ENCODE data around the gene ARHGEF16. TPM values are rescaled to one million over a fixed set of nuclear protein-coding genes. Genes with fewer than 3 reads are reported as not detected.

Gene ARHGEF16
- total RNA-seq, 1 experiment from 2014 or later = 25.1 TPM

DNA sequence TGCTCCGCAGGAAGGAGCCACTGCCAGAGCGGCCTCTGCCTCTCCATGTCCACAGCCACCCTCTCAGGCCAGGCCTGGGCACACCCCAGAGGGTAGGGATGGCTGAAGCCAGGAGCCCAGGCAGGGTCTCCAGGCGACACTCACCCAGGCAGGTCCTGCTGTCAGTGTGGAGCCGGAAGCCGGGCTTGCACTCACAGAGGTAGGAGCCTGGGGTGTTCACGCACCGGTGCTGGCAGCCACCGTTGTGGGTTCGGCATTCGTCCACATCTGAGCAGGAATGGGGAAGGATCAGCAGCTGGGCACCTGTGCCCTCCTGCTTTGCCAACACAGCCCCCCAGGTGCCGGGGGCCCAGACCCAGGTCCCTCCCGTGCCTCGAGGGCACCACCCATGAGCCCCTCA, 69.5 kb downstream of the ARHGEF16 start:
- TF ChIP-seq EZH2 (IDR thresholded peaks at IDR 0.05; ENCODE audit: low read depth) (no peak), CTCF (conservative IDR thresholded peaks at IDR 0.05) (no peak)
- Histone ChIP-seq H2AFZ (no peak overlapping the region), H3K9me2 (ENCODE audit: insufficient read depth) (no peaks in the 10 kb centered on the region), H3K4me3 (no peak overlapping the region), H3K79me2 (ENCODE audit: low read depth) (no peaks in the 10 kb centered on the region; the same call in 1 of the 2 replicates), H3K9me3 (ENCODE audit: insufficient read depth, low read depth) (no peaks in the 10 kb centered on the region), H3K4me1 (replicated peaks; ENCODE audit: insufficient read depth) (no peaks in the 10 kb centered on the region), H3K27ac (no peak overlapping the region), H3K27me3 (ENCODE audit: insufficient read depth, low read depth) (no peaks in the 10 kb centered on the region), H3K4me2 (no peak overlapping the region), H4K20me1 (ENCODE audit: insufficient read depth) (peaks cover 22% of the 10 kb centered on the region), H3F3A (ENCODE audit: insufficient read depth, low read depth) (no peaks in the 10 kb centered on the region), H3K36me3 (ENCODE audit: low read depth) (no peaks in the 10 kb centered on the region)
- ChIA-PET CTCF (no interaction called here), POLR2A (ENCODE audit: unreplicated experiment) (no interaction called here)
- intact Hi-C loops (cut with micrococcal nuclease; ENCODE audit: unreplicated experiment) = no loop called here
- no TSS peak for BruUV-seq (replicated peaks)
- no peak for DNase-seq

DNA sequence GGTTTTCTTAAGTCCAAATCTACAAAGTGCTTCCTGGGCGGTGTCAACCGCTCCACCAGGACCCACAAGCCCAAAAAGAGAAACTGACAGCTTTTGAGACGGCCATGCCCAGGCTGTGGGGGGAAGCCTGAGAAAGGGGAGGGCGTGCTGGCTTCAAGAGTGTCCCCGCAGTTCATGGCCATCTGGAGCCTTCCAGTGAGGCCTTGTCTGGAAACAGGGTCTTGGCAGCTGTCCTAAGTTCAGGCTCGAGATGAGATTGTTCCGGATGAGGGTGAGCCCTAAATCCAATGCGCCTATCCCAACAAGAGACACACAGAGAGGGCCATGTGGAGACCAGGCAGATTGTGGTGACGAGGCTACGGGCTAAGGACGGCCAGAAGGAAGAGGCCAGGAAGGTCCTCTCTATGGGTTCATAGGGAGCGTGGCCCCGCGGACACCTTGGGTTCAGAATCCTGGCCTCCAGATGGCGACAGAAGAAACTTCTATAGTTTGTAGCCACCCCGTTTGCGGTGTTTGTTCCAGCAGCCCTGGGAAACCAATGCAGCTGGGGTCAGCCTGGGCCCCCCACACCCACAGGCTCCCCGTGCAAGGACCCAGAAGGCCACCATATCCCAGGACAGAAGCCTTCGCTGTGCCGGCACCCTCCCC, 70.2 kb downstream of the ARHGEF16 start:
- no peaks in the 10 kb centered on the region for H3K9me3 ChIP-seq (ENCODE audit: insufficient read depth, low read depth)
- H3K36me3 ChIP-seq (ENCODE audit: low read depth) = no peaks in the 10 kb centered on the region
- H4K20me1 ChIP-seq (ENCODE audit: insufficient read depth) = peaks cover 26% of the 10 kb centered on the region
- ChIA-PET CTCF (no interaction called here), POLR2A (ENCODE audit: unreplicated experiment) (no interaction called here)
- H3K9me2 ChIP-seq (ENCODE audit: insufficient read depth) = no peaks in the 10 kb centered on the region
- peaks cover 2% of the 10 kb centered on the region; the same call in 1 of the 2 replicates for H3K4me1 ChIP-seq (replicated peaks; ENCODE audit: insufficient read depth)
- no peaks in the 10 kb centered on the region for H3F3A ChIP-seq (ENCODE audit: insufficient read depth, low read depth)
- no peak overlapping the region for H2AFZ ChIP-seq
- no peak for TF ChIP-seq EZH2 (IDR thresholded peaks at IDR 0.05; ENCODE audit: low read depth)
- no peak for TF ChIP-seq CTCF (conservative IDR thresholded peaks at IDR 0.05)
- no peak overlapping the region for H3K4me2 ChIP-seq
- no peak overlapping the region for H3K27ac ChIP-seq
- intact Hi-C loops (cut with micrococcal nuclease; ENCODE audit: unreplicated experiment) = no loop called here
- no peak overlapping the region for H3K4me3 ChIP-seq
- H3K79me2 ChIP-seq (ENCODE audit: low read depth) = no peaks in the 10 kb centered on the region; the same call in 1 of the 2 replicates
- no TSS peak for BruUV-seq (replicated peaks)
- no peaks in the 10 kb centered on the region for H3K27me3 ChIP-seq (ENCODE audit: insufficient read depth, low read depth)
- no peak for DNase-seq

DNA sequence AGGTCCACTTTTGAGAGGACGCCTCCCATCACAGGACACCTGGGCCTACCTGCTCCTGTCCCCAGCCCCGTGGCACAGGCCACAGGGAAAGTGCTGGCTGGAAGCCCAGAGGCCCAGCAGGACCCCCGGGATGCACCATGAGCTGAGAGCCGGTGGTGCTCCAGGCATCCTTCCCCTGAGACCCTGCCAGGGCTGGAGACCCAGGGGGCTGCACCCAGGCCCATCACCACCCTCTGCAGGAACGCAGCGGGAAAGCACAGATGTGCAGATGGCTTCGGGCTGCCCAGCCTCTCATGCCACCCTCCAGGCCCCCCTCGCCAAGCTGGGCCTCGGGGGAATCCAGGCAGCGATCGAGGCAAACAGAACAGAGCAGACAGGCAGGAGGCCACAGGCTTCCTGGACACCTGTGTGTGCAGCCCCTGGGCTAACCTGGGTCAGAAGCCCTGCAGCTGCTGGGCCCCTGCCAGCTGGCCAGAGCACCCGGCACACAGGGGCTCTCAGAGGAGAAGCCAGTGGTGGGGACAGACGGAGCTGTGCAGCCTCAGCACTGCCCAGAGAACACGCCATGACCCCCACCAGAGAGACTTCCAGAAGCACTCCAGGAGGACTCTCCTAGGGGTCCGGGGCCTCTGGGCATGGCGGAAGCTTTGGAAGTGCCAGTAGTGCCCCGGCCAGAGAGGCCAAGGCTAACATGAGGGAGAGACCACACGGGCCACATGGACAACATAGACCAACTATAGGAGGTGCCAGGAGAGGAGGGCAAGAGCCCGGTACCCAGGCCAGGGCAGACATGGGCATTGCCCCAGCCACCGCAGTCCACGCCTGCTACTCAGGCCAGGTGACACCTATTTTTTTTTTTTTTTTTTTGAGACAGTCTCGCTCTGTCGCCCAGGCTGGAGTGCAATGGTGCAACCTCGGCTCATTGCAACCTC, 71.4 kb downstream of the ARHGEF16 start:
- Histone ChIP-seq H3K36me3 (ENCODE audit: low read depth) (no peaks in the 10 kb centered on the region), H3K4me3 (no peak overlapping the region), H4K20me1 (ENCODE audit: insufficient read depth) (peaks cover 29% of the 10 kb centered on the region), H3K9me3 (ENCODE audit: insufficient read depth, low read depth) (no peaks in the 10 kb centered on the region), H3K79me2 (ENCODE audit: low read depth) (peaks cover 8% of the 10 kb centered on the region; the same call in 1 of the 2 replicates), H2AFZ (no peak overlapping the region), H3K4me1 (replicated peaks; ENCODE audit: insufficient read depth) (peaks cover 10% of the 10 kb centered on the region), H3F3A (ENCODE audit: insufficient read depth, low read depth) (no peaks in the 10 kb centered on the region), H3K9me2 (ENCODE audit: insufficient read depth) (no peaks in the 10 kb centered on the region), H3K4me2 (no peak overlapping the region), H3K27me3 (ENCODE audit: insufficient read depth, low read depth) (no peaks in the 10 kb centered on the region), H3K27ac (no peak overlapping the region)
- no TSS peak for BruUV-seq (replicated peaks)
- ChIA-PET POLR2A (ENCODE audit: unreplicated experiment) (interaction anchor here (0.7 kb wide), 1 partner anchor 143 kb away, joined by 6 read pairs; no protein-coding TSS in a partner anchor), CTCF (no interaction called here)
- intact Hi-C loops (cut with micrococcal nuclease; ENCODE audit: unreplicated experiment) = no loop called here
- no peak for DNase-seq
- TF ChIP-seq EZH2 (IDR thresholded peaks at IDR 0.05; ENCODE audit: low read depth) = no peak
- TF ChIP-seq CTCF (conservative IDR thresholded peaks at IDR 0.05) = no peak

Data from PC-9 (cell line).